Mucosa of descending colon (tissue), 3 donors: Measurements from ENCODE around the gene ZSWIM6. TPM values are rescaled to one million over a fixed set of nuclear protein-coding genes. Genes with fewer than 3 reads are reported as not detected.
A peak's percentile ranks its signal among the peaks of the same experiment; 100 is the strongest.

Experiments used
- ATAC-seq: fragments of 200-7000 bp; cut with Tn5 transposase; one replicate; pipeline ENCODE4 v1.9.1; 2020; ENCODE audit warnings: mild to moderate bottlenecking, moderate library complexity
- DNase-seq, 3 donors: peaks; one replicate each; pipeline ENCODE4 v3.0.0-alpha.2; 2020
- H3K36me3 ChIP-seq: fragments of 200-600 bp; one replicate; pipeline ENCODE4 v1.8.0; 2021; ENCODE audit warnings: low read depth, mild to moderate bottlenecking
- H3K4me1 ChIP-seq: fragments of 200-600 bp; one replicate; pipeline ENCODE4 v1.8.0; 2021; ENCODE audit warnings: low read depth, mild to moderate bottlenecking
- H3K4me3 ChIP-seq: fragments of 200-600 bp; one replicate; pipeline ENCODE4 v1.8.0; 2021; ENCODE audit warnings: mild to moderate bottlenecking
- H3K9me3 ChIP-seq: fragments of 200-600 bp; one replicate; pipeline ENCODE4 v1.8.0; 2021; ENCODE audit warnings: mild to moderate bottlenecking
- CTCF ChIP-seq: fragments of 200-600 bp; IDR thresholded peaks from one replicate; pipeline ENCODE4 v1.8.0; 2022; ENCODE audit warnings: antibody characterized with exemption, mild to moderate bottlenecking
- intact Hi-C, 2 donors: fragments of 100-400 bp; cut with DNase I in 1 of 2; cut with micrococcal nuclease in 1 of 2; formaldehyde crosslinking; loops; one replicate each; pipeline versions ENCODE4 v1.11.0 to v1.11.1; 2022; cut with DNase I, micrococcal nuclease
- total RNA-seq, 3 donors: library from RNA; stranded (reverse); fragmentation: NEBNext Ultra II Directional in 2 of 3; extraction: Animal tissue kit (Norgen Biotek cat#: 25700) in 2 of 3; gene quantifications; one replicate each; pipeline versions ENCODE4 v1.2.1 to v1.2.4, GENCODE V29; 2021 to 2023
- donor health status: DM: no; HTN: no; CAD: no; lungs with moderate emphysema.
- donor health status: DM: no; HTN: no; CAD: no.
- donor health status: DM: no; HTN: yes; CAD: no.

ZSWIM6 gene
- total RNA-seq, 3 donors from 2014 or later: 26.2 to 39.4 (median 27.8) TPM

GRCh38 chr5:61289241-61289640 lies 42.8 kb upstream of the ZSWIM6 start:
- intact Hi-C loops: no loop called here
- ATAC-seq: no peak
- H3K4me1 ChIP-seq: peaks cover 30% of the 10 kb centered on the region

GRCh38 chr5:61289669-61290306 lies 42.3 kb upstream of the ZSWIM6 start:
- no peak for TF ChIP-seq CTCF
- no peaks in the 10 kb centered on the region for H3K9me3 ChIP-seq
- peaks cover 30% of the 10 kb centered on the region for H3K4me1 ChIP-seq
- no peak overlapping the region for H3K4me3 ChIP-seq
- no peaks in the 10 kb centered on the region for H3K36me3 ChIP-seq
- DNase-seq: no peak
- intact Hi-C loops: no loop called here
- no peak for ATAC-seq

More at GRCh38 chr5:61289241-61289640, 42.8 kb upstream of the ZSWIM6 start:
- H3K36me3 ChIP-seq: no peaks in the 10 kb centered on the region
- no peak for TF ChIP-seq CTCF
- DNase-seq: no peak
- H3K9me3 ChIP-seq: no peaks in the 10 kb centered on the region
- no peak overlapping the region for H3K4me3 ChIP-seq

- intact Hi-C loops: no loop called here
- DNase-seq (peak in 2 of 3 donors; percentile 50 to 80), ATAC-seq (peak; percentile 77)
- Histone ChIP-seq H3K36me3 (no peaks in the 10 kb centered on the region), H3K4me3 (no peak overlapping the region), H3K9me3 (no peaks in the 10 kb centered on the region), H3K4me1 (peaks cover 30% of the 10 kb centered on the region)
- TF ChIP-seq CTCF: no peak
Observed at GRCh38 chr5:61290791-61291210, 41.3 kb upstream of the ZSWIM6 start.

- H3K4me1 ChIP-seq: peaks cover 30% of the 10 kb centered on the region
- intact Hi-C loops: no loop called here
Observed at GRCh38 chr5:61292062-61292657, 39.9 kb upstream of the ZSWIM6 start.

GRCh38 chr5:61293071-61293470 lies 39.0 kb upstream of the ZSWIM6 start:
- Histone ChIP-seq H3K4me3 (no peak overlapping the region), H3K36me3 (no peaks in the 10 kb centered on the region), H3K9me3 (no peaks in the 10 kb centered on the region), H3K4me1 (peaks cover 30% of the 10 kb centered on the region)
- ATAC-seq (peak; percentile 61), DNase-seq (peak; percentile 65 to 74 (median 73))
- TF ChIP-seq CTCF: no peak
- intact Hi-C loops: no loop called here

More at GRCh38 chr5:61292062-61292657, 39.9 kb upstream of the ZSWIM6 start:
- no peaks in the 10 kb centered on the region for H3K36me3 ChIP-seq
- DNase-seq: peak in 1 of 3 donors; percentile 54
- TF ChIP-seq CTCF: no peak
- H3K4me3 ChIP-seq: no peak overlapping the region
- peak; percentile 68 for ATAC-seq
- no peaks in the 10 kb centered on the region for H3K9me3 ChIP-seq
